ENCODE measurements around the gene BRD4.
A peak's percentile ranks its signal among the peaks of the same experiment; 100 is the strongest.

The BRD4 gene

GRCh38 chr19:15330801-15331418 lies 1.4 kb downstream of the BRD4 start:
- no peak for TF ChIP-seq CTCF (IDR thresholded peaks at IDR 0.05; ENCODE audit: extremely low read depth, missing control alignments)
- DNase-seq (ENCODE audit: low spot score), result peak; percentile 49

- no peak for TF ChIP-seq CTCF (IDR thresholded peaks at IDR 0.05; ENCODE audit: extremely low read depth, missing control alignments)
- DNase-seq (ENCODE audit: low spot score), result no peak
These were observed 4.0 kb downstream of the BRD4 start for GRCh38 chr19:15328312-15328711.

GRCh38 chr19:15324791-15325519 lies 7.4 kb downstream of the BRD4 start:
- no peak for DNase-seq (ENCODE audit: low spot score)

GRCh38 chr19:15323496-15324235 lies 8.7 kb downstream of the BRD4 start:
- TF ChIP-seq CTCF (IDR thresholded peaks at IDR 0.05; ENCODE audit: extremely low read depth, missing control alignments), result no peak
- DNase-seq (ENCODE audit: low spot score), result no peak

More at GRCh38 chr19:15324791-15325519, 7.4 kb downstream of the BRD4 start:
- no peak for TF ChIP-seq CTCF (IDR thresholded peaks at IDR 0.05; ENCODE audit: extremely low read depth, missing control alignments)

GRCh38 chr19:15321739-15322138 lies 10.6 kb downstream of the BRD4 start:
- no peak for TF ChIP-seq CTCF (IDR thresholded peaks at IDR 0.05; ENCODE audit: extremely low read depth, missing control alignments)
- DNase-seq (ENCODE audit: low spot score), result no peak

GRCh38 chr19:15320116-15320515 lies 12.2 kb downstream of the BRD4 start:
- TF ChIP-seq CTCF (IDR thresholded peaks at IDR 0.05; ENCODE audit: extremely low read depth, missing control alignments), result no peak
- no peak for DNase-seq (ENCODE audit: low spot score)

GRCh38 chr19:15318241-15318691 lies 14.1 kb downstream of the BRD4 start:
- TF ChIP-seq CTCF (IDR thresholded peaks at IDR 0.05; ENCODE audit: extremely low read depth, missing control alignments), result no peak
- DNase-seq (ENCODE audit: low spot score), result no peak

All from GM20000 (cell line).